ENCODE data around the gene RGS19. TPM values are rescaled to one million over a fixed set of nuclear protein-coding genes. Genes with fewer than 3 reads are reported as not detected.

Gene RGS19
- total RNA-seq, 1 experiment from 2014 or later = 12.8 TPM

- H2BK12ac ChIP-seq (ENCODE audit: insufficient read length, low read depth, low read length) = no peak overlapping the region
- H4K20me1 ChIP-seq (ENCODE audit: control insufficient read depth, insufficient read depth, insufficient read length) = no peaks in the 10 kb centered on the region
- no peak overlapping the region for H2BK15ac ChIP-seq (ENCODE audit: low read depth, low read length)
- no peaks in the 10 kb centered on the region for H3K27me3 ChIP-seq (ENCODE audit: insufficient read depth, low read length)
- no peaks in the 10 kb centered on the region for H3K23me2 ChIP-seq (ENCODE audit: insufficient read length, low read depth, low read length, poor library complexity, severe bottlenecking)
- no peak overlapping the region for H2AFZ ChIP-seq (ENCODE audit: low read length)
- H3K36me3 Mint-ChIP-seq (ENCODE audit: insufficient read depth in 1 of 3, low read depth in 3 of 3) = peaks cover 0 to 3% (median 0%) of the 10 kb centered on the region in 3 experiments; a peak in 4 of 7 replicates
- no peak overlapping the region for H4K5ac ChIP-seq (ENCODE audit: insufficient read length, low read depth, low read length)
- no peaks in the 10 kb centered on the region for H3K9me3 ChIP-seq (ENCODE audit: control insufficient read depth, low read depth, low read length)
- H4K8ac ChIP-seq (replicated peaks; ENCODE audit: insufficient read length, low read depth, low read length) = no peak overlapping the region
- peaks cover 16 to 26% of the 10 kb centered on the region in 2 experiments for H3K4me1 Mint-ChIP-seq
- H2BK20ac ChIP-seq (ENCODE audit: low read depth, low read length, poor library complexity, severe bottlenecking) = no peak overlapping the region
- no peak overlapping the region for H3K4me3 Mint-ChIP-seq
- H3K4me2 ChIP-seq (ENCODE audit: insufficient read depth, insufficient read length, low read length) = no peak overlapping the region
- H2AK5ac ChIP-seq (ENCODE audit: insufficient read length, low read length) = no peak overlapping the region
- H3K14ac ChIP-seq (ENCODE audit: insufficient read depth, low read length) = no peak overlapping the region
- no CpG with 5 or more reads among the region's 14 CpGs for WGBS (ENCODE audit: extremely low coverage, insufficient read length, low lambda C conversion rate)
- peaks cover 1% of the 10 kb centered on the region for H3K27me3 Mint-ChIP-seq (ENCODE audit: low read depth)
- H3K9me3 Mint-ChIP-seq = no peaks in the 10 kb centered on the region
- H3K4me1 ChIP-seq (ENCODE audit: insufficient read depth, low read length) = peaks cover 1% of the 10 kb centered on the region; the same call in 1 of the 2 replicates
- H3K18ac ChIP-seq (ENCODE audit: insufficient read length, low read depth, low read length) = no peak overlapping the region
- H3K9ac ChIP-seq (ENCODE audit: extremely low read depth, insufficient read length, low read length) = no peak overlapping the region
- peak; percentile 82 for DNase-seq
- H3K23ac ChIP-seq (ENCODE audit: insufficient read length, low read depth, low read length) = no peak overlapping the region
- TF ChIP-seq, protein P1, sequence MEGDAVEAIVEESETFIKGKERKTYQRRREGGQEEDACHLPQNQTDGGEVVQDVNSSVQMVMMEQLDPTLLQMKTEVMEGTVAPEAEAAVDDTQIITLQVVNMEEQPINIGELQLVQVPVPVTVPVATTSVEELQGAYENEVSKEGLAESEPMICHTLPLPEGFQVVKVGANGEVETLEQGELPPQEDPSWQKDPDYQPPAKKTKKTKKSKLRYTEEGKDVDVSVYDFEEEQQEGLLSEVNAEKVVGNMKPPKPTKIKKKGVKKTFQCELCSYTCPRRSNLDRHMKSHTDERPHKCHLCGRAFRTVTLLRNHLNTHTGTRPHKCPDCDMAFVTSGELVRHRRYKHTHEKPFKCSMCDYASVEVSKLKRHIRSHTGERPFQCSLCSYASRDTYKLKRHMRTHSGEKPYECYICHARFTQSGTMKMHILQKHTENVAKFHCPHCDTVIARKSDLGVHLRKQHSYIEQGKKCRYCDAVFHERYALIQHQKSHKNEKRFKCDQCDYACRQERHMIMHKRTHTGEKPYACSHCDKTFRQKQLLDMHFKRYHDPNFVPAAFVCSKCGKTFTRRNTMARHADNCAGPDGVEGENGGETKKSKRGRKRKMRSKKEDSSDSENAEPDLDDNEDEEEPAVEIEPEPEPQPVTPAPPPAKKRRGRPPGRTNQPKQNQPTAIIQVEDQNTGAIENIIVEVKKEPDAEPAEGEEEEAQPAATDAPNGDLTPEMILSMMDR (conservative IDR thresholded peaks at IDR 0.05) = peak; percentile 91
- no peak overlapping the region for H4K91ac ChIP-seq (ENCODE audit: insufficient read length, low read depth, low read length)
- no peaks in the 10 kb centered on the region for H3K79me2 ChIP-seq (ENCODE audit: insufficient read depth, low read length)
- H3K79me1 ChIP-seq (ENCODE audit: insufficient read depth, low read depth, low read length, poor library complexity, severe bottlenecking) = no peaks in the 10 kb centered on the region
- no peak overlapping the region for H2BK120ac ChIP-seq (ENCODE audit: low read depth, low read length, poor library complexity, severe bottlenecking)
- H3K4ac ChIP-seq (ENCODE audit: low read depth, low read length) = no peak overlapping the region
- no peak overlapping the region for H3K56ac ChIP-seq (ENCODE audit: insufficient read length, low read depth, low read length)
- H2BK5ac ChIP-seq (ENCODE audit: insufficient read length, low read length) = no peak overlapping the region
- no peak overlapping the region for H3K27ac ChIP-seq (ENCODE audit: insufficient read length, low read depth, low read length)
- peak overlapping the region in 1 of 3 experiments; percentile 52; a peak in 1 of 7 replicates for H3K27ac Mint-ChIP-seq
- H3T11ph ChIP-seq (ENCODE audit: low read length) = no peak overlapping the region
Measured at GRCh38 chr20:64069614-64070243, 9.6 kb downstream of the RGS19 start.

All from H9 (cell line).